ENCODE results near the gene DZIP3. TPM values are rescaled to one million over a fixed set of nuclear protein-coding genes. Genes with fewer than 3 reads are reported as not detected.
"Not testable (repeated sequence)": the region's sequence is repeated elsewhere in the genome, so short reads cannot be mapped to it uniquely, and the experiment has no call there.

DZIP3 gene
- total RNA-seq, 1 donor from 2014 or later: 89.0 TPM

DNA sequence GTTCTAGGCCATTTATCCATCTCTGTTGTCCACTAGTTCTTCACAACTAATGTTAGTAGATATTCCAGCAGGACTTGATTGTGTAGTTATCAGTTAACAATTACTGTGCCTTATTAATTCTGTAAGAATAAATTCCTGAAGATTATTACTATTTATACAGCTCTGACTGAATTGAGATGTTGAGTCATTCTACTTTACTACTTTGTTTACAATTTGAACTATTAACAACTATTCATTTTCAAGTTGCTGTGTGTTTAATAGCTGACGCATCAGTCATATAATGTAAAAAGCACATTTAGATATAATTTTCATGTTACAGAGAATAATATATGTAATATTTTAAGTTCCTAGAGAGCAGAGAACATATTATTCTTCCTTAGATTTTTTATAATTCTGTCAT lies 21.1 kb downstream of the DZIP3 start:
- Histone ChIP-seq H3K9ac (no peak overlapping the region), H3K36me3 (peaks cover 5% of the 10 kb centered on the region), H3K4me2 (no peak overlapping the region), H3F3A (ENCODE audit: low read depth) (no peaks in the 10 kb centered on the region), H4K20me1 (ENCODE audit: low read depth) (no peaks in the 10 kb centered on the region), H3K9me3 (ENCODE audit: low read depth) (no peaks in the 10 kb centered on the region), H3K79me2 (ENCODE audit: low read depth) (peaks cover 3% of the 10 kb centered on the region), H3K27ac (no peak overlapping the region), H3K27me3 (no peaks in the 10 kb centered on the region), H2AFZ (replicated peaks) (no peak overlapping the region), H3K4me1 (no peaks in the 10 kb centered on the region), H3K4me3 (no peak overlapping the region)
- no peak for DNase-seq (ENCODE audit: low spot score)
- Mint-ChIP-seq H3K4me1 (no peaks in the 10 kb centered on the region), H3K27me3 (ENCODE audit: insufficient read depth, low read depth) (no peaks in the 10 kb centered on the region), H3K27ac (no peak overlapping the region), H3K4me3 (no peak overlapping the region), H3K9me3 (no peaks in the 10 kb centered on the region), H3K36me3 (peaks cover 24% of the 10 kb centered on the region)
- TF ChIP-seq EZH2phosphoT487 (IDR thresholded peaks at IDR 0.05) (no peak), EZH2 (IDR thresholded peaks at IDR 0.05) (no peak)
- TF ChIP-seq, protein P1, sequence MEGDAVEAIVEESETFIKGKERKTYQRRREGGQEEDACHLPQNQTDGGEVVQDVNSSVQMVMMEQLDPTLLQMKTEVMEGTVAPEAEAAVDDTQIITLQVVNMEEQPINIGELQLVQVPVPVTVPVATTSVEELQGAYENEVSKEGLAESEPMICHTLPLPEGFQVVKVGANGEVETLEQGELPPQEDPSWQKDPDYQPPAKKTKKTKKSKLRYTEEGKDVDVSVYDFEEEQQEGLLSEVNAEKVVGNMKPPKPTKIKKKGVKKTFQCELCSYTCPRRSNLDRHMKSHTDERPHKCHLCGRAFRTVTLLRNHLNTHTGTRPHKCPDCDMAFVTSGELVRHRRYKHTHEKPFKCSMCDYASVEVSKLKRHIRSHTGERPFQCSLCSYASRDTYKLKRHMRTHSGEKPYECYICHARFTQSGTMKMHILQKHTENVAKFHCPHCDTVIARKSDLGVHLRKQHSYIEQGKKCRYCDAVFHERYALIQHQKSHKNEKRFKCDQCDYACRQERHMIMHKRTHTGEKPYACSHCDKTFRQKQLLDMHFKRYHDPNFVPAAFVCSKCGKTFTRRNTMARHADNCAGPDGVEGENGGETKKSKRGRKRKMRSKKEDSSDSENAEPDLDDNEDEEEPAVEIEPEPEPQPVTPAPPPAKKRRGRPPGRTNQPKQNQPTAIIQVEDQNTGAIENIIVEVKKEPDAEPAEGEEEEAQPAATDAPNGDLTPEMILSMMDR (IDR thresholded peaks at IDR 0.05): no peak

DNA sequence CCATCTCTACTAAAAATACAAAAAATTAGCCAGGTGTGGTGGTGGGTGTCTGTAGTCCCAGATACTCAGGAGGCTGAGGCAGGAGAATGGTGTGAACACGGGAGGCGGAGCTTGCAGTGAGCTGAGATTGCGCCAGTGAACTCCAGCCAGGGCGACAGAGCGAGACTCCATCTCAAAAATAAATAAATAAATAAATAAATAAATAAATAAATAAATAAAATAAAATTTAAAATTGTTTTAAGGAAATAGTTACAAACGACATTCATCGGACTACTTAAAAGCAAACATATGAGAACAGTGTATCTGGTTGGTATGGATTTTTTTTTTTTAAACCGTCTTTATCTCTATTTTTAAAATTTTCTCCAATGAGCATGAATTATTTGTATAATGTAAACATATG lies 26.6 kb downstream of the DZIP3 start:
- not testable (repeated sequence) for H3F3A ChIP-seq (ENCODE audit: low read depth); H3K36me3 ChIP-seq; H3K27me3 Mint-ChIP-seq (ENCODE audit: insufficient read depth, low read depth); H3K4me2 ChIP-seq; H3K9me3 Mint-ChIP-seq; H3K27ac Mint-ChIP-seq; H3K27me3 ChIP-seq; H3K79me2 ChIP-seq (ENCODE audit: low read depth); H3K9me3 ChIP-seq (ENCODE audit: low read depth); H3K9ac ChIP-seq; H3K4me3 Mint-ChIP-seq; H3K27ac ChIP-seq; DNase-seq (ENCODE audit: low spot score); H3K4me1 ChIP-seq; H3K4me1 Mint-ChIP-seq; H4K20me1 ChIP-seq (ENCODE audit: low read depth); H2AFZ ChIP-seq (replicated peaks); H3K4me3 ChIP-seq
- H3K36me3 Mint-ChIP-seq: peaks cover 17% of the 10 kb centered on the region

DNA sequence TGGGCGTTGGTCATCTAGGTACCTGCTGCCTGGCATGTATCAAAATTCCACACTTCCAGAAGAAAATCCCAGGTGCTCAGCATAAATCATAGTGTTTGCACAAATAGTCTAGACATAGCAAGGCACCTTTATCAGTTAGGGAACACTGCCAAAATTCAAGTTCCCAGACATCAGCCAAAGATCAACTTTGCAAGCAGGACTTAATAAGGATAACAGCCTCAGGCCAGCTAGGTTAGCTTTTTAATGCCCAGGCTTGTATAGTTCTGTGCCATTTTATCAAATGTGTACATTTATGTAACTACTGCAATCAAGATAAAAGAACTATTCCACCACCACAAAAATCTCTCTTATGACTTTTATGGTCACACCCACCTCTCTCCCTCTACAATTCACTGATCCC lies 30.7 kb downstream of the DZIP3 start:
- Mint-ChIP-seq H3K9me3 (no peaks in the 10 kb centered on the region), H3K27ac (no peak overlapping the region), H3K27me3 (ENCODE audit: insufficient read depth, low read depth) (no peaks in the 10 kb centered on the region), H3K4me3 (no peak overlapping the region), H3K36me3 (peaks cover 23% of the 10 kb centered on the region), H3K4me1 (no peaks in the 10 kb centered on the region)
- no peak overlapping the region for H3K27ac ChIP-seq
- no peak overlapping the region for H3K4me3 ChIP-seq
- H4K20me1 ChIP-seq (ENCODE audit: low read depth): no peaks in the 10 kb centered on the region
- H3K9me3 ChIP-seq (ENCODE audit: low read depth): no peaks in the 10 kb centered on the region
- no peak overlapping the region for H2AFZ ChIP-seq (replicated peaks)
- no peak overlapping the region for H3K9ac ChIP-seq
- no peak for DNase-seq (ENCODE audit: low spot score)
- H3K4me2 ChIP-seq: no peak overlapping the region
- H3F3A ChIP-seq (ENCODE audit: low read depth): no peaks in the 10 kb centered on the region
- TF ChIP-seq EZH2 (IDR thresholded peaks at IDR 0.05): no peak
- TF ChIP-seq EZH2phosphoT487 (IDR thresholded peaks at IDR 0.05): no peak
- TF ChIP-seq, protein P1 (IDR thresholded peaks at IDR 0.05): no peak
- peaks cover 6% of the 10 kb centered on the region for H3K4me1 ChIP-seq
- H3K36me3 ChIP-seq: no peaks in the 10 kb centered on the region
- no peaks in the 10 kb centered on the region for H3K79me2 ChIP-seq (ENCODE audit: low read depth)
- H3K27me3 ChIP-seq: no peaks in the 10 kb centered on the region

DNA sequence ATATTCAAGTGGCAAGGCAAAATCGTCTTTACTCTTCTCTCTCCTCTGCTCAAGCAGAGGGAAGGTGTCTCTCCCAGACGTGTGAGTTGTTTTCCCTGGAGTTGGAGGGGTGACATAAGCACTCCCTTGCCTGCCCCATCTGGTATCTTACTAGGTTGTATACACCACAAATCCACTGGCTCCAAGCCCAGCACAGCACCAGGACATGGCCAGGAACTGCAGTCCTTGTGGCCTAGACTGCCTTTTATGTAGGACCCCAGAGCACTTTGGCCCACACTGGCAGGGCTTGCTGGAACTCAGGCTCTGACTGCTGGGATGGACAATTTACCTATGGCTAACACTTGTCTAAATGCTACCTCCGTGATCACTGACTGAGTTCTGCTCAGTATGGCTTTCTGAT lies 34.0 kb downstream of the DZIP3 start:
- DNase-seq (ENCODE audit: low spot score): no peak
- no peaks in the 10 kb centered on the region for H3K9me3 Mint-ChIP-seq
- H3K9me3 ChIP-seq (ENCODE audit: low read depth): no peaks in the 10 kb centered on the region
- no peak overlapping the region for H3K27ac Mint-ChIP-seq
- H4K20me1 ChIP-seq (ENCODE audit: low read depth): no peaks in the 10 kb centered on the region
- H3K4me1 Mint-ChIP-seq: no peaks in the 10 kb centered on the region
- H2AFZ ChIP-seq (replicated peaks): no peak overlapping the region
- H3K36me3 Mint-ChIP-seq: peaks cover 27% of the 10 kb centered on the region
- no peak overlapping the region for H3K4me3 ChIP-seq
- no peaks in the 10 kb centered on the region for H3K4me1 ChIP-seq
- H3K79me2 ChIP-seq (ENCODE audit: low read depth): no peaks in the 10 kb centered on the region
- H3K27me3 ChIP-seq: no peaks in the 10 kb centered on the region
- no peak overlapping the region for H3K27ac ChIP-seq
- H3K4me3 Mint-ChIP-seq: no peak overlapping the region
- H3K27me3 Mint-ChIP-seq (ENCODE audit: insufficient read depth, low read depth): no peaks in the 10 kb centered on the region
- H3F3A ChIP-seq (ENCODE audit: low read depth): no peaks in the 10 kb centered on the region
- no peak overlapping the region for H3K4me2 ChIP-seq
- H3K9ac ChIP-seq: no peak overlapping the region
- H3K36me3 ChIP-seq: no peaks in the 10 kb centered on the region
- TF ChIP-seq, protein P1 (IDR thresholded peaks at IDR 0.05): no peak

All from neural progenitor cell (in vitro differentiated cells).